Sigmoid colon (tissue), 4 donors: ENCODE measurements around the gene MAPRE3.

Experiments used
- CTCF ChIP-seq, 4 experiments: fragments of 450-650 bp in 3 of 4; fragments of 200-600 bp in 1 of 4; IDR thresholded peaks; one replicate each; pipeline ENCODE4 v1.5.1; 2016 to 2019; ENCODE audit warnings: antibody characterized with exemption in 4 of 4, mild to moderate bottlenecking in 3 of 4, moderate library complexity in 2 of 4
- EP300 ChIP-seq, 4 donors: sonication (generic); formaldehyde crosslinking; IDR thresholded peaks; one replicate each; pipeline ENCODE4 v1.6.1; 2017; ENCODE audit warnings: antibody characterized with exemption in 4 of 4
- POLR2A ChIP-seq, 2 donors: fragments of 450-650 bp; IDR thresholded peaks; one replicate each; pipeline ENCODE4 v1.6.1; 2016; ENCODE audit warnings: antibody characterized with exemption in 2 of 2, mild to moderate bottlenecking in 2 of 2, moderate library complexity in 2 of 2
- POLR2AphosphoS5 ChIP-seq, 4 donors: sonication (generic); formaldehyde crosslinking; IDR thresholded peaks; one replicate each; pipeline ENCODE4 v1.6.1; 2017; ENCODE audit warnings: antibody characterized with exemption in 4 of 4

DNA sequence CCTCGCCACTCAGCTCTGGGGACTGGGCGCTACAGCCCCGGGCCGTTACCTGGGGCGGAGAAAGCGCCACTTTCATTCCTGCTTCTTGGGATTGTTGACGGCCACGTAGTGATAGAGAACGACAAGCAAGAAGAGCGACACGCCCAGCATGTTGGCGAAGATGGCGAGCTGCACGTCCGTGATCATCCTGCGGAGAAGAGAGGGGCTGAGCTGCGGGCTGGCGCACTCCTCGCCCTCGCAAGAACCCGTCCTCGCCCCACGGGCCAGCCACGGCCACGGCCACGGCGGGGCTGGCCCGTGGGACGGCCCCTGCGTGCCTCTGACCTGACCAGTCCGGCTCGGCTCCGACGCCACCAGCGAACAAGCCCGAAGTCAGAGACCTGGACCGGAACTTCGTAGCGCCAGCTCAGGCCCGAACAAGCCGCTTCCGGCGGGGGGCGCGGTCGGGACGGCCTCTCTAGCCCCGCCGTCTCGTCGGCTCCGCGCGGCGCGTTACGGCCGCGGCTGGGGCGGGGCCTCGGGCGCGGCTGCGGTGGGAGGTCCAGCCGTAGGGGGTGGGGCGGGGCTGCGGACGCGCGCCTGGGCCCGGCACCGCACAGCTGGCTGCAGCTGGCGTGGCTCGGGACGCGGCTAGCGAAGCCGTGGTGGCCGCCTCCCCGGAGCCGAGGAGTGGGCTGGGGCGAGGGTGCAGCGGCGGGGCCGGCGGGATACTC, 101.0 kb downstream of the MAPRE3 start, which contains the start of gene OST4:
- no peak for TF ChIP-seq CTCF (IDR thresholded peaks at IDR 0.05)
- peak; percentile 63 to 76 for TF ChIP-seq POLR2A (IDR thresholded peaks at IDR 0.05)
- peak; percentile 86 to 95 (median 93) for TF ChIP-seq POLR2AphosphoS5 (IDR thresholded peaks at IDR 0.05)
- TF ChIP-seq EP300 (IDR thresholded peaks at IDR 0.05), result no peak
